ENCODE measurements around the gene TMEM86B. TPM values are rescaled to one million over a fixed set of nuclear protein-coding genes. Genes with fewer than 3 reads are reported as not detected.

Gene TMEM86B
- 0.26 and 0.89 TPM in 2 replicates for total RNA-seq

GRCh38 chr19:55228403-55229031 lies at the start of gene TMEM86B:
TSS of gene TMEM86B (minus strand) at chr19:55228763. CDS start at chr19:55228741, 22 bp downstream.
- no peak for DNase-seq (ENCODE audit: low read depth in 2 of 2)

GRCh38 chr19:55277494-55277893 lies 48.9 kb upstream of the TMEM86B start:
- DNase-seq (ENCODE audit: low read depth in 2 of 2), result no peak

GRCh38 chr19:55276720-55277430 lies 48.3 kb upstream of the TMEM86B start:
- DNase-seq (ENCODE audit: low read depth in 2 of 2), result no peak

GRCh38 chr19:55275851-55276719 lies 47.5 kb upstream of the TMEM86B start:
- DNase-seq (ENCODE audit: low read depth in 2 of 2), result no peak

GRCh38 chr19:55273978-55274707 lies 45.6 kb upstream of the TMEM86B start:
- DNase-seq (ENCODE audit: low read depth in 2 of 2), result no peak

- DNase-seq (ENCODE audit: low read depth in 2 of 2), result no peak
Observed at GRCh38 chr19:55272142-55272541, 43.6 kb upstream of the TMEM86B start.

GRCh38 chr19:55270172-55270942 lies 41.8 kb upstream of the TMEM86B start:
- no peak for DNase-seq (ENCODE audit: low read depth in 2 of 2)

- DNase-seq (ENCODE audit: low read depth in 2 of 2), result no peak
Observed at GRCh38 chr19:55269299-55269698, 40.7 kb upstream of the TMEM86B start.

GRCh38 chr19:55266840-55267239 lies 38.3 kb upstream of the TMEM86B start:
- no peak for DNase-seq (ENCODE audit: low read depth in 2 of 2)

- no peak for DNase-seq (ENCODE audit: low read depth in 2 of 2)
Observed at GRCh38 chr19:55266404-55266803, 37.8 kb upstream of the TMEM86B start.

GRCh38 chr19:55265723-55266386 lies 37.3 kb upstream of the TMEM86B start:
- DNase-seq (ENCODE audit: low read depth in 2 of 2), result no peak

GRCh38 chr19:55265173-55265572 lies 36.6 kb upstream of the TMEM86B start:
- no peak for DNase-seq (ENCODE audit: low read depth in 2 of 2)

GRCh38 chr19:55264531-55264930 lies 36.0 kb upstream of the TMEM86B start:
- no peak for DNase-seq (ENCODE audit: low read depth in 2 of 2)

GRCh38 chr19:55262359-55262758 lies 33.8 kb upstream of the TMEM86B start:
- DNase-seq (ENCODE audit: low read depth in 2 of 2), result no peak

- no peak for DNase-seq (ENCODE audit: low read depth in 2 of 2)
Observed at GRCh38 chr19:55261671-55262126, 33.1 kb upstream of the TMEM86B start.

- DNase-seq (ENCODE audit: low read depth in 2 of 2), result no peak
Observed at GRCh38 chr19:55259540-55260210, 31.1 kb upstream of the TMEM86B start.

GRCh38 chr19:55258828-55259539 lies 30.4 kb upstream of the TMEM86B start, which contains the start of gene PPP6R1:
TSS of gene PPP6R1 (minus strand) at chr19:55259017. CDS start at chr19:55247103, 11,914 bp downstream.
- peak; percentile 100 for DNase-seq (ENCODE audit: low read depth in 2 of 2)

GRCh38 chr19:55258476-55258827 lies 29.9 kb upstream of the TMEM86B start:
- DNase-seq (ENCODE audit: low read depth in 2 of 2), result no peak
